Coronary artery (tissue), 2 donors: Measurements from ENCODE around the gene ISG20L2.

Experiments used
- DNase-seq: peaks from one replicate; pipeline ENCODE4 v3.0.0-alpha.2; 2017; ENCODE audit warnings: low spot score
- H3K27ac ChIP-seq, 2 donors: fragments of 200-600 bp; sonication (generic); one replicate each; pipeline ENCODE4 v1.5.1; 2016 to 2019
- H3K4me3 ChIP-seq: fragments of 200-600 bp; sonication (generic); 2 replicates; pipeline ENCODE4 v1.5.1; 2016; ENCODE audit warnings: mild to moderate bottlenecking, moderate library complexity
- TF ChIP-seq, protein P1 (sequence below): fragments of 200-600 bp; sonication (generic); IDR thresholded peaks from one replicate; pipeline ENCODE4 v1.5.1; 2019; ENCODE audit warnings: antibody characterized with exemption

ISG20L2 gene

DNA sequence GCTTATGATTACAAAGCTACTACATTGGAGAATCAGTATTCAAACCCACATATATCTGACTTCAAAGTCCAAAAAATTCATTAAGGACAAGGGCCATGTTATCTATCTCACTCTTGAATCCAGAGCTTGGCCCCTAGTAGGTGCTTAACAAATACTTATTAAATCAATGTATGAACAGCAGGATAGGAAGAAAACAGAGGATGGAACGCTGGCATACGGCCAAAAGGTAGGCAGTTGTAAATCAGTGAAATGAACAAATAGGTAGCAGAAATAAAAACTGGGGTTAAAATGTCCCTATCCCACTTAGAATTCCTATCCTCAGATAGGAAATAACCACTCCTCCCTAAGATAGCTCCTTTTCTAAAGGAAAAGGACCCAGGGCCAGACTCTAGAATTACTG, 10.3 kb upstream of the ISG20L2 start:
- TF ChIP-seq, protein P1, sequence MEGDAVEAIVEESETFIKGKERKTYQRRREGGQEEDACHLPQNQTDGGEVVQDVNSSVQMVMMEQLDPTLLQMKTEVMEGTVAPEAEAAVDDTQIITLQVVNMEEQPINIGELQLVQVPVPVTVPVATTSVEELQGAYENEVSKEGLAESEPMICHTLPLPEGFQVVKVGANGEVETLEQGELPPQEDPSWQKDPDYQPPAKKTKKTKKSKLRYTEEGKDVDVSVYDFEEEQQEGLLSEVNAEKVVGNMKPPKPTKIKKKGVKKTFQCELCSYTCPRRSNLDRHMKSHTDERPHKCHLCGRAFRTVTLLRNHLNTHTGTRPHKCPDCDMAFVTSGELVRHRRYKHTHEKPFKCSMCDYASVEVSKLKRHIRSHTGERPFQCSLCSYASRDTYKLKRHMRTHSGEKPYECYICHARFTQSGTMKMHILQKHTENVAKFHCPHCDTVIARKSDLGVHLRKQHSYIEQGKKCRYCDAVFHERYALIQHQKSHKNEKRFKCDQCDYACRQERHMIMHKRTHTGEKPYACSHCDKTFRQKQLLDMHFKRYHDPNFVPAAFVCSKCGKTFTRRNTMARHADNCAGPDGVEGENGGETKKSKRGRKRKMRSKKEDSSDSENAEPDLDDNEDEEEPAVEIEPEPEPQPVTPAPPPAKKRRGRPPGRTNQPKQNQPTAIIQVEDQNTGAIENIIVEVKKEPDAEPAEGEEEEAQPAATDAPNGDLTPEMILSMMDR, result no peak
- DNase-seq, result no peak
- no peak overlapping the region for H3K4me3 ChIP-seq
- no peak overlapping the region for H3K27ac ChIP-seq

DNA sequence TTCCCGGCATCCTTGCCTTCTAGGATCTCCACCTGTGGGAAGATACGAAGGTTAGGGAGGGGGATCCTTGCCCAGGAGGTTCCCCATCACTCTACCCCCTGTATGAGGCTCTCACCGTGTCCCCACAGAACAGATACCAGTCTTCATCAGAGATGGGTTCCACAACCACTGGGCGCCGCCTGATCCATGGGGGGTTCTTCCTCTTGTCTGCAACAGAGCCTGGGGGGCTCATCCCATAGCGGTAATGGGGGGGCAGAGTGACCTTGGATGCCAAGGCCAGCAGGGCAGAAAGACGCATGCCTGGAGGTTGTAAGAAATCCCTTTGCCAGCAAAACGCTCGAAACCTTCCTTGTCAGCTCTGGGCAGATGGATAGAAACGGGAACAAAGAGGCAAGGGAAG, 9.8 kb upstream of the ISG20L2 start:
- DNase-seq, result no peak
- TF ChIP-seq, protein P1, result no peak
- Histone ChIP-seq H3K27ac (no peak overlapping the region), H3K4me3 (no peak overlapping the region)

GRCh38 chr1:156733989-156734584, 5.5 kb upstream of the ISG20L2 start:
- DNase-seq, result no peak
- TF ChIP-seq, protein P1, result no peak
- no peak overlapping the region for H3K4me3 ChIP-seq
- no peak overlapping the region for H3K27ac ChIP-seq

- Histone ChIP-seq H3K4me3 (peak within 1 kb of the TSS; percentile 98), H3K27ac (peak within 1 kb of the TSS; percentile 96 to 99)
- DNase-seq, result peak; percentile 92
- TF ChIP-seq, protein P1, result no peak
Measured at GRCh38 chr1:156727926-156728598, 504 bp downstream of the ISG20L2 start, which contains the start of gene METTL25B. Gene METTL25B (plus strand): TSS chr1:156728469. CDS start chr1:156729105, 636 bp downstream.

GRCh38 chr1:156727492-156727891, 1.1 kb downstream of the ISG20L2 start:
- TF ChIP-seq, protein P1, result no peak
- peak overlapping the region; percentile 96 to 99 for H3K27ac ChIP-seq

DNA sequence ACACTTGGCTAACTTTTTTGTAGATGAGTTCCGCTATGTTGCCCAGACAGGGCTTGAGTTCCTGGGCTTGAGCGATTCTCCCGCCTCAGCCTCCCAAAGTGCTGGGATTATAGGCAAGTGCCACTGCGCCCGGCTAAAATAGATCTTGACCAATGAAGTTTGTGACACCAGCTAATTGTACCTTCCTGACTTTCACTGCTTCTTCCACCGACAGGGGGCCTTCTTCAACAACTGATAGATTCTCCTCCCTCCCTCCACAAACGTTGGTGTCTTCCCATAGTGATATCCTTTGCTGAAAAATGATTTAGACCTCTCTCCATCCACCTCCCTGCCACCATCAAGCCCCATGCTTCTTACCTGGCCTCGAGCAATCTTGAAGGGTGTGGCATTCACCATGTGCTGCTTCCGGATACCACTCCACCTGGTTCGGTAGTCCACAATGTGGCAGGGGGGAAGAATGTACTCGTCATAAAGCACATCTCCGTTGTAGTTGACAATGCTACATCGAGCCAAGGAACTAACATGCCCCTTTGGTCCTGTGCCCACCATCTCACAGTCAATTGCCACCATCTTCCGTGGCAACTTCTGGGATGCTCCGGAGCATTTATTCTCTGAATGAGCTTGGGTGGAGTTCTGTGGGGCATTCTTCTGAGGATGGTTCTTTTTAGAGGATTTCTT, 1.9 kb downstream of the ISG20L2 start:
- peak; percentile 71 for DNase-seq
- Histone ChIP-seq H3K27ac (peak overlapping the region in 1 of 2 donors; percentile 3), H3K4me3 (peak overlapping the region; percentile 98)
- TF ChIP-seq, protein P1, result no peak

More at GRCh38 chr1:156727492-156727891, 1.1 kb downstream of the ISG20L2 start:
- peak overlapping the region; percentile 98 for H3K4me3 ChIP-seq
- DNase-seq, result no peak
